ENCODE data around the gene PPM1N.
A peak's percentile ranks its signal among the peaks of the same experiment; 100 is the strongest.

PPM1N gene

GRCh38 chr19:45492627-45493470, 5.4 kb upstream of the PPM1N start:
- peak; percentile 77 for DNase-seq (ENCODE audit: low spot score)
- no peak for TF ChIP-seq CTCF (IDR thresholded peaks at IDR 0.05; ENCODE audit: extremely low read depth, missing control alignments)

GRCh38 chr19:45494261-45494916, 3.9 kb upstream of the PPM1N start:
- no peak for TF ChIP-seq CTCF (IDR thresholded peaks at IDR 0.05; ENCODE audit: extremely low read depth, missing control alignments)
- DNase-seq (ENCODE audit: low spot score) = no peak

GRCh38 chr19:45495178-45495577, 3.1 kb upstream of the PPM1N start:
- no peak for DNase-seq (ENCODE audit: low spot score)
- TF ChIP-seq CTCF (IDR thresholded peaks at IDR 0.05; ENCODE audit: extremely low read depth, missing control alignments) = no peak

GRCh38 chr19:45496349-45496953, 1.8 kb upstream of the PPM1N start:
- TF ChIP-seq CTCF (IDR thresholded peaks at IDR 0.05; ENCODE audit: extremely low read depth, missing control alignments) = no peak
- DNase-seq (ENCODE audit: low spot score) = peak; percentile 58

GRCh38 chr19:45497791-45498190, 452 bp upstream of the PPM1N start:
- DNase-seq (ENCODE audit: low spot score) = no peak
- no peak for TF ChIP-seq CTCF (IDR thresholded peaks at IDR 0.05; ENCODE audit: extremely low read depth, missing control alignments)

- no peak for TF ChIP-seq CTCF (IDR thresholded peaks at IDR 0.05; ENCODE audit: extremely low read depth, missing control alignments)
- DNase-seq (ENCODE audit: low spot score) = peak; percentile 82
Observed at GRCh38 chr19:45499196-45500180, 1.2 kb downstream of the PPM1N start.
